ENCODE measurements around the gene ABHD2. TPM values are rescaled to one million over a fixed set of nuclear protein-coding genes. Genes with fewer than 3 reads are reported as not detected.

ABHD2 gene
- total and polyA plus RNA-seq, 4 donors: 9.1 to 221 (median 82.5) TPM

DNA sequence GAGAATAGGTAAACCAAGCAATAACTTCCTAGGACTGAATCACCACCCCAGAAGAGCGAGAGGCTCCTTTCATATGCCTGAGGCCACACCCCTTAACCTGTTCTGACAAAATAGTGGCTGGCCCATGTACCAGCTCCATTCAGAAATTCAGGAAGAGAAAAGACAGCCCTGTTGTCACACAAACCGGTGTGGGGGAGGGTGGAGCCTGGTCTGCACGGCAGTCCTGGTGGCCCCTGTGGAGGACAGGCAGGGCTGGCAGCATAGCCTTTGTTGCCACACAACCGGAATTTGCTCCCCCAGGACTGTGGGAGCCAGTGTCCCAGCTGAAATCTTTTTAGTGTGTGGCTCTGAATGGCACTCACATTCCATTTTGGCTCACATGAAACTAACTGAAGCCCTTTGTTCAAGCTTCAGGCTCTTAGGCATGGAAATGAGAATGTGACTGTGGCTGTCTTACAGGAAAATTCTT lies 109.3 kb downstream of the ABHD2 start:
- Histone ChIP-seq H3K27ac (ENCODE audit: low read depth in 1 of 2, low read length in 2 of 2) (peak overlapping the region in 1 of 2 donors; percentile 30), H3K36me3 (ENCODE audit: control insufficient read depth in 1 of 2, insufficient read depth in 2 of 2, low read length in 1 of 2) (peaks cover 8 to 9% of the 10 kb centered on the region in 2 donors), H3K27me3 (ENCODE audit: control insufficient read depth in 1 of 2, insufficient read depth in 2 of 2, low read length in 1 of 2) (no peaks in the 10 kb centered on the region), H3K4me3 (ENCODE audit: low read length in 2 of 2) (no peak overlapping the region), H3K4me1 (ENCODE audit: control insufficient read depth in 1 of 2, insufficient read depth in 2 of 2, low read length in 2 of 2) (no peaks in the 10 kb centered on the region), H3K9me3 (ENCODE audit: control insufficient read depth, low read length) (no peaks in the 10 kb centered on the region)
- DNase-seq: no peak
- 55 to 60% methylated on average over 4 of the region's 4 CpGs for WGBS, 2 donors
- ATAC-seq (ENCODE audit: low FRiP score): no peak
- intact Hi-C loops (cut with DNase I): loop anchor here in 1 of 2 donors (10.0 kb wide), 1 partner anchor 573 kb away; the partner anchor contains the start of gene AEN

DNA sequence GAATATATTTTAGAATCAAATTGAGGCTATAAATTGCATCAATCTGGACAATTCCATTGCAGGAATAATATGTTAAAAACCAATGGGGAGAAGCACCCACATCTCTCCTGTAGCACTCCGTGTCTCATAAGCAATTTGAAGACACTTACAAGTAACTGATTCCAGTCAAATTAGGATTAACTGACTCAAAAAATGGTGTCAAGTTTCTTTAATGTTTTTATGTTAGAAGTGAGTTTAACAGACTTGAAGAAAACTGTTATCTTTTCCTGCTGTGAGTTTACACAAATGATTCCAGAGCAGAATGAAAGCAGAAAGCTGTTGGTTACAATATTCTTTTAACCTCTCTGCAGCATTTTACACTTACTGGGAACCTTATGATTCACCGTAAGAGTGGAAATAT lies 109.9 kb downstream of the ABHD2 start:
- Histone ChIP-seq H3K27ac (ENCODE audit: low read depth in 1 of 2, low read length in 2 of 2) (no peak overlapping the region), H3K36me3 (ENCODE audit: control insufficient read depth in 1 of 2, insufficient read depth in 2 of 2, low read length in 1 of 2) (peaks cover 5 to 6% of the 10 kb centered on the region in 2 donors), H3K27me3 (ENCODE audit: control insufficient read depth in 1 of 2, insufficient read depth in 2 of 2, low read length in 1 of 2) (no peaks in the 10 kb centered on the region), H3K4me1 (ENCODE audit: control insufficient read depth in 1 of 2, insufficient read depth in 2 of 2, low read length in 2 of 2) (no peaks in the 10 kb centered on the region), H3K4me3 (ENCODE audit: low read length in 2 of 2) (no peak overlapping the region), H3K9me3 (ENCODE audit: control insufficient read depth, low read length) (no peaks in the 10 kb centered on the region)
- intact Hi-C loops (cut with DNase I): loop anchor here in 1 of 2 donors (10.0 kb wide), 1 partner anchor 573 kb away; the partner anchor contains the start of gene AEN
- DNase-seq: no peak
- 87 to 91% methylated on average over 2 of the region's 2 CpGs for WGBS, 2 donors
- no peak for ATAC-seq (ENCODE audit: low FRiP score)

DNA sequence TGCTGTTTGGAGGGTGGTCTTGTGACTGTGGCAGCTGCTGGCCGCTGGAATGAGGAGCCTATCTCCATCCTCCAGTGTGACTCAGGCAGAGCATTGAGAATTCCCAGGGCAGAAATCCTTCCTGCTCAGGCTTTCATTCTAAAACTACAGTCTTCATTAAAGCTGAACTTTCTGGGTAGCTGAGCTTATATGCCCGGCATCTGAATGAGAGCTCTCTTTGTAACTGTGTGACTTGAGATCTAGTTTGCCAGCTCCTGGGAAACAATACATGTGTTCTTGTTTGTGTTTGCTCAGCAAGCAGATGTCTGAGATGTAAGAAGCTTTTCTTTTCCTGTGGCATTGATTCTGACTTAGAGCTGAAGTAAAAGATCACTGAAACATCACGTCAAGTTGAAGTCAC lies 110.7 kb downstream of the ABHD2 start:
- ATAC-seq (ENCODE audit: low FRiP score): no peak
- peaks cover 0 to 4% of the 10 kb centered on the region in 2 donors for H3K36me3 ChIP-seq (ENCODE audit: control insufficient read depth in 1 of 2, insufficient read depth in 2 of 2, low read length in 1 of 2)

DNA sequence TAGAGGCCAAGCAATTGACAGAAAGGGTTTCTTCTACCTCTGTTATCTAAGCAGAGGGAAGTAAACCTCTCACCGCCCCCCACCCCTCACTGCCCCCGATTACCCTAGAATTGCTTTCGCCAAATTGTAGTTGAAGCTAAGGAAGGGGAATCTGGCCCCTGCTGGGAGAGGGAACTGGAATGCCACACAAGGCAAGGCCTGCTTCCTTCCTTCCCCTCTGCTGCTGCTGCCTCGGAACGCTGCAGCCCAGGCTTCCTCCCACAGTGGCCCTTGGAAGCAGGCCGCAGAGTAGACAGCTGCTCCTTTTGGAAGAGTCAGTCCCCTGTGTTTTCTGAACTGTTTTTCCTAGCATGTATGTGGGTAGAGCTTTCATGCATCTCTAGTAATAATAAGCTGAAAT lies 111.5 kb downstream of the ABHD2 start:
- intact Hi-C loops (cut with DNase I): loop anchor here (10.0 kb wide), 2 partner anchors 235 to 575 kb away; partner anchors contain the start of gene AEN (in 1 of the 2)
- Histone ChIP-seq H3K9me3 (ENCODE audit: control insufficient read depth, low read length) (no peaks in the 10 kb centered on the region), H3K4me1 (ENCODE audit: control insufficient read depth in 1 of 2, insufficient read depth in 2 of 2, low read length in 2 of 2) (no peaks in the 10 kb centered on the region), H3K36me3 (ENCODE audit: control insufficient read depth in 1 of 2, insufficient read depth in 2 of 2, low read length in 1 of 2) (peaks cover 0 to 4% of the 10 kb centered on the region in 2 donors), H3K4me3 (ENCODE audit: low read length in 2 of 2) (no peak overlapping the region), H3K27ac (ENCODE audit: low read depth in 1 of 2, low read length in 2 of 2) (no peak overlapping the region), H3K27me3 (ENCODE audit: control insufficient read depth in 1 of 2, insufficient read depth in 2 of 2, low read length in 1 of 2) (no peaks in the 10 kb centered on the region)
- DNase-seq (no peak), ATAC-seq (ENCODE audit: low FRiP score) (no peak)
- WGBS, 2 donors: 65 to 68% methylated on average over 6 of the region's 6 CpGs

More for the DNA sequence above, 110.7 kb downstream of the ABHD2 start:
- no peaks in the 10 kb centered on the region for H3K4me1 ChIP-seq (ENCODE audit: control insufficient read depth in 1 of 2, insufficient read depth in 2 of 2, low read length in 2 of 2)
- H3K9me3 ChIP-seq (ENCODE audit: control insufficient read depth, low read length): no peaks in the 10 kb centered on the region
- intact Hi-C loops (cut with DNase I): loop anchor here in 1 of 2 donors (10.0 kb wide), 1 partner anchor 574 kb away; the partner anchor contains the start of gene AEN
- no peak for DNase-seq
- no peak overlapping the region for H3K27ac ChIP-seq (ENCODE audit: low read depth in 1 of 2, low read length in 2 of 2)
- no peaks in the 10 kb centered on the region for H3K27me3 ChIP-seq (ENCODE audit: control insufficient read depth in 1 of 2, insufficient read depth in 2 of 2, low read length in 1 of 2)
- 83 to 92% methylated on average over 3 of the region's 3 CpGs for WGBS, 2 donors
- no peak overlapping the region for H3K4me3 ChIP-seq (ENCODE audit: low read length in 2 of 2)

DNA sequence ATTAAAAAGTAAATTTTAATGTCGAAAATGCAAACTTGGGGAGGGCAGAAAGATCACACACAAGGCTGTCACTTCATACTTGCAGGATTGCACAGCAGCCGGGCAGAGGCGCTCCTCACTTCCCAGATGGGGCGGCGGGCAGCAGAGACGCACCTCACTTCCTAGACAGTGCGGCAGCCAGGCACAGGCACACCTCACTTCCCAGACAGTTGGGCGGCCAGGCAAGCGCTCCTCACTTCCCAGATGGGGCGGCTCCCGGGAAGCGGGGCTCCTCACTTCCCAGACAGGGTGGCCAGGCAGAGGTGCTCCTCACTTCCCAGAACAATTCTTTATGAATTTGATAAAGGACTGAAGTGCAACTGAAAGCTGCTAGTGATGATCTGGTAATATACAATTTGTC lies 111.9 kb downstream of the ABHD2 start:
- H3K4me3 ChIP-seq (ENCODE audit: low read length in 2 of 2): no peak overlapping the region
- H3K9me3 ChIP-seq (ENCODE audit: control insufficient read depth, low read length): no peaks in the 10 kb centered on the region
- DNase-seq (no peak), ATAC-seq (ENCODE audit: low FRiP score) (no peak)
- intact Hi-C loops (cut with DNase I): loop anchor here (10.0 kb wide), 1 partner anchor 235 kb away; no protein-coding TSS in a partner anchor
- H3K36me3 ChIP-seq (ENCODE audit: control insufficient read depth in 1 of 2, insufficient read depth in 2 of 2, low read length in 1 of 2): peaks cover 0 to 2% of the 10 kb centered on the region in 2 donors
- no peaks in the 10 kb centered on the region for H3K4me1 ChIP-seq (ENCODE audit: control insufficient read depth in 1 of 2, insufficient read depth in 2 of 2, low read length in 2 of 2)
- WGBS, 2 donors: 93 to 94% methylated on average over 12 of the region's 12 CpGs
- no peaks in the 10 kb centered on the region for H3K27me3 ChIP-seq (ENCODE audit: control insufficient read depth in 1 of 2, insufficient read depth in 2 of 2, low read length in 1 of 2)
- H3K27ac ChIP-seq (ENCODE audit: low read depth in 1 of 2, low read length in 2 of 2): no peak overlapping the region

DNA sequence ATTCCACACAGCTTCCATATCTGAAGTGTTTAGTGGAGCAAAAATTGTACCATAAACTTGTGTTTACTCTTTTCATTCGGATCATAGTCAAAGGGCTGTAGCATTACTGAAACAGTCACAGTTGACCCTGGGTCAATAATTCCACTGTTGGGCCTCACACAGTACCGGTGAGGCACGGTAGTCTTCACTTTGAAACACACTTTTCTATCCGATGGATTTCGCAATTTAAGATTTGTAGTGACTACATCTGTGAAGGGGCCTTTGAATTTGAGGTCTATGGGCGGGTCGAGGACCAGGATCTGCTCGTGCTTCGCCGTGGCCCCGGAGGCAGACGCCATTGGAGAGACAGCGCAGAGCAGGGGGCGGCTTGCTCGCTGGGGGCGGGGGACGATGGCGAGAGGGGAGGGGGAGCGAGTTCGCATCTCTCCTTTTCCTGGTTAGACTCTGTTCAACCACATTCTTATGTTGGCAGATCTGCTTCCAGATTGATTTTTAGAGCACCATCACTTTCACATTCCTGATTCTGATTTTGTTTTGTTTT lies 113.3 kb downstream of the ABHD2 start:
- H3K4me1 ChIP-seq (ENCODE audit: control insufficient read depth in 1 of 2, insufficient read depth in 2 of 2, low read length in 2 of 2): no peaks in the 10 kb centered on the region
- DNase-seq (no peak), ATAC-seq (ENCODE audit: low FRiP score) (no peak)
- H3K27me3 ChIP-seq (ENCODE audit: control insufficient read depth in 1 of 2, insufficient read depth in 2 of 2, low read length in 1 of 2): no peaks in the 10 kb centered on the region
- WGBS, 2 donors: 82% methylated on average over 20 of the region's 20 CpGs
- intact Hi-C loops (cut with DNase I): loop anchor here (10.0 kb wide), 1 partner anchor 233 kb away; no protein-coding TSS in a partner anchor
- peaks cover 0 to 2% of the 10 kb centered on the region in 2 donors for H3K36me3 ChIP-seq (ENCODE audit: control insufficient read depth in 1 of 2, insufficient read depth in 2 of 2, low read length in 1 of 2)
- H3K4me3 ChIP-seq (ENCODE audit: low read length in 2 of 2): no peak overlapping the region
- H3K9me3 ChIP-seq (ENCODE audit: control insufficient read depth, low read length): no peaks in the 10 kb centered on the region
- H3K27ac ChIP-seq (ENCODE audit: low read depth in 1 of 2, low read length in 2 of 2): no peak overlapping the region

DNA sequence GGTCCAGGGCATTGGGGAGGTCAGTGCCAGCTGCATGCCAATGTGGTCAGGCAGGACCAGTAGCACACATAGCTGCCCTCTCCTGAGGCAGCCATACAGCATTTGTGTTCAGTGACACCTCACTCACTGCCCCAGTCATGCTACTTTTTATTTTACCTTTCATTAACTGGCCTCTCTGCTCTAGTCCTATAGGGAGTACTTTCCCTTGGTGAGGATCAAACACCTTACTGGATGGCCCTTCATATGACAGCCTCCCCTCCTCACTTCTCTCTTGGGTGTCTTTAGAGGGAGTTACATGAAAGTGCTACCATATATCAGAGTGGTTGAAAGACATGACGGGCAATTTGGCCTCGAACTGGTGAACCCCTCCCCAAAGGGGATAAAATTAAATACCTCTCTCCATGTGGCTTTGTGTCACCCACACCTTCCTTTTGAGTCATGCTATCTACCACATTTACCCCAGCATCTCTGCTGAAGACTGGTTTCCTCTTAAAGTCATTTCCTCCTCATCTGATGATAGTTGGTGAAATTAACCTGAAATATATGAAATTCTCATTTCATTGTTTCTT lies 115.5 kb downstream of the ABHD2 start:
- no peaks in the 10 kb centered on the region for H3K9me3 ChIP-seq (ENCODE audit: control insufficient read depth, low read length)
- ATAC-seq (ENCODE audit: low FRiP score) (no peak), DNase-seq (no peak)
- H3K27ac ChIP-seq (ENCODE audit: low read depth in 1 of 2, low read length in 2 of 2): no peak overlapping the region
- WGBS, 2 donors: 24 to 34% methylated on average over 2 of the region's 2 CpGs
- no peaks in the 10 kb centered on the region for H3K27me3 ChIP-seq (ENCODE audit: control insufficient read depth in 1 of 2, insufficient read depth in 2 of 2, low read length in 1 of 2)
- H3K4me1 ChIP-seq (ENCODE audit: control insufficient read depth in 1 of 2, insufficient read depth in 2 of 2, low read length in 2 of 2): no peaks in the 10 kb centered on the region
- H3K36me3 ChIP-seq (ENCODE audit: control insufficient read depth in 1 of 2, insufficient read depth in 2 of 2, low read length in 1 of 2): no peaks in the 10 kb centered on the region
- intact Hi-C loops (cut with DNase I): loop anchor here (10.0 kb wide), 1 partner anchor 231 kb away; no protein-coding TSS in a partner anchor
- no peak overlapping the region for H3K4me3 ChIP-seq (ENCODE audit: low read length in 2 of 2)

DNA sequence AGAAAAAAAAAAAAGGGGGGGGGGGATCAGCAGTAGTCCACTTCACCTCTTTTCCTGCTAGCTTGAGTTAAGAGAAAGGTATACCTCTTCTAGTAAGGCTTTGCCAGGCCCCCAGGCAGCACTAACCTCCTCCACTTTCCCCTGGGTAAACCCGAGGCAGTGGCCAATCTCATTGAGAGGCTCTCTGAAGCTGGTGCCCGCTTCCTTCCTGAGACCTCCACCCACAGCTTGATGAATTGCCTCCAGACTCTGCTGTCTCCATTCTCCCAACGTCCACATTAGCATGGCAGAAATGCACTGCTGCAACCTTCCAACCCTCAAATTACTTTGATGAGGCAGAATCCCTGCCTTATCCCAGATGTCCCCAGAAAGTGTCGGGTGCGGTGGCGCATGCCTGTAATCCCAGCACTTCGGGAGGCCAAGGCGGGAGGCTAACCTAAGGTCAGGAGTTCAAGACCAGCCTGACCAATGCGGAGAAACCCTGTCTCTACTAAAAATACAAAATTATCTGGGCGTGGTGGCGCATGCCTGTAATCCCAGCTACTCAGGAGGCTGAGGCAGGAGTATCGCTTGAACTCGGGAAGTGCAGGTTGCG lies 117.8 kb downstream of the ABHD2 start:
- Histone ChIP-seq H3K27me3 (ENCODE audit: control insufficient read depth in 1 of 2, insufficient read depth in 2 of 2, low read length in 1 of 2) (no peaks in the 10 kb centered on the region), H3K27ac (ENCODE audit: low read depth in 1 of 2, low read length in 2 of 2) (no peak overlapping the region), H3K4me3 (ENCODE audit: low read length in 2 of 2) (no peak overlapping the region), H3K9me3 (ENCODE audit: control insufficient read depth, low read length) (no peaks in the 10 kb centered on the region), H3K4me1 (ENCODE audit: control insufficient read depth in 1 of 2, insufficient read depth in 2 of 2, low read length in 2 of 2) (no peaks in the 10 kb centered on the region), H3K36me3 (ENCODE audit: control insufficient read depth in 1 of 2, insufficient read depth in 2 of 2, low read length in 1 of 2) (no peaks in the 10 kb centered on the region)
- WGBS, 2 donors: 72 to 79% methylated on average over 14 of the region's 14 CpGs
- DNase-seq (no peak), ATAC-seq (ENCODE audit: low FRiP score) (no peak)
- intact Hi-C loops (cut with DNase I): loop anchor here (2.0 to 10.0 kb wide), 3 partner anchors 37 to 229 kb away; partner anchors contain the start of gene FANCI (in 1 of the 2)

All from aorta (tissue), 5 donors.